Measurements from ENCODE around the gene NEURL1.

Gene NEURL1

GRCh38 chr10:103533827-103534226 is 40.3 kb downstream of the NEURL1 start:
- DNase-seq (ENCODE audit: low read depth), result no peak
- TF ChIP-seq CTCF (IDR thresholded peaks at IDR 0.05; ENCODE audit: control insufficient read depth, extremely low read depth, insufficient read depth), result no peak
- H3K4me3 ChIP-seq (ENCODE audit: low read depth, low read length), result no peak overlapping the region

GRCh38 chr10:103534621-103535498 is 41.4 kb downstream of the NEURL1 start:
- no peak for TF ChIP-seq CTCF (IDR thresholded peaks at IDR 0.05; ENCODE audit: control insufficient read depth, extremely low read depth, insufficient read depth)

GRCh38 chr10:103535595-103535994 is 42.1 kb downstream of the NEURL1 start:
- H3K4me3 ChIP-seq (ENCODE audit: low read depth, low read length), result no peak overlapping the region
- no peak for DNase-seq (ENCODE audit: low read depth)
- no peak for TF ChIP-seq CTCF (IDR thresholded peaks at IDR 0.05; ENCODE audit: control insufficient read depth, extremely low read depth, insufficient read depth)

More at GRCh38 chr10:103534621-103535498, 41.4 kb downstream of the NEURL1 start:
- no peak for DNase-seq (ENCODE audit: low read depth)
- no peak overlapping the region for H3K4me3 ChIP-seq (ENCODE audit: low read depth, low read length)

GRCh38 chr10:103539751-103540150 is 46.2 kb downstream of the NEURL1 start:
- no peak for DNase-seq (ENCODE audit: low read depth)
- no peak overlapping the region for H3K4me3 ChIP-seq (ENCODE audit: low read depth, low read length)
- no peak for TF ChIP-seq CTCF (IDR thresholded peaks at IDR 0.05; ENCODE audit: control insufficient read depth, extremely low read depth, insufficient read depth)

- no peak overlapping the region for H3K4me3 ChIP-seq (ENCODE audit: low read depth, low read length)
- no peak for TF ChIP-seq CTCF (IDR thresholded peaks at IDR 0.05; ENCODE audit: control insufficient read depth, extremely low read depth, insufficient read depth)
- DNase-seq (ENCODE audit: low read depth), result no peak
Measured at GRCh38 chr10:103540722-103541121, 47.2 kb downstream of the NEURL1 start.

- H3K4me3 ChIP-seq (ENCODE audit: low read depth, low read length), result no peak overlapping the region
- no peak for DNase-seq (ENCODE audit: low read depth)
- TF ChIP-seq CTCF (IDR thresholded peaks at IDR 0.05; ENCODE audit: control insufficient read depth, extremely low read depth, insufficient read depth), result no peak
Measured at GRCh38 chr10:103541616-103542015, 48.1 kb downstream of the NEURL1 start.

All from LNCaP clone FGC (cell line).